HG03354 (cell line): ENCODE data around the gene RLN1.
"Not testable (repeated sequence)": the region's sequence is repeated elsewhere in the genome, so short reads cannot be mapped to it uniquely, and the experiment has no call there.

Experiments
- ATAC-seq: cut with Tn5 transposase; IDR thresholded peaks from one replicate; pipeline ENCODE4 v1.9.1; 2021; ENCODE audit warnings: mild to moderate bottlenecking; ENCODE audit not compliant: unreplicated experiment, poor library complexity, severe bottlenecking

The RLN1 gene

GRCh38 chr9:5338992-5339981 lies at the start of gene RLN1:
TSS of gene RLN1 (minus strand) at chr9:5339876. CDS start at chr9:5339746, 130 bp downstream.
- peak; percentile 99 for ATAC-seq

- ATAC-seq, result peak; percentile 78
Measured at GRCh38 chr9:5389109-5389732, 49.5 kb upstream of the RLN1 start.

- ATAC-seq, result no peak
Measured at GRCh38 chr9:5388026-5388819, 48.5 kb upstream of the RLN1 start.

- no peak for ATAC-seq
Measured at GRCh38 chr9:5384436-5384835, 44.8 kb upstream of the RLN1 start.

GRCh38 chr9:5382479-5382878 lies 42.8 kb upstream of the RLN1 start:
- ATAC-seq, result no peak

- ATAC-seq, result no peak
Measured at GRCh38 chr9:5375790-5376477, 36.3 kb upstream of the RLN1 start.

GRCh38 chr9:5375091-5375490 lies 35.4 kb upstream of the RLN1 start:
- no peak for ATAC-seq

- ATAC-seq, result peak; percentile 95
Measured at GRCh38 chr9:5364294-5365024, 24.8 kb upstream of the RLN1 start.

- no peak for ATAC-seq
Measured at GRCh38 chr9:5361326-5362010, 21.8 kb upstream of the RLN1 start.

GRCh38 chr9:5360341-5360740 lies 20.7 kb upstream of the RLN1 start:
- ATAC-seq, result no peak

GRCh38 chr9:5357431-5358105 lies 17.9 kb upstream of the RLN1 start:
- ATAC-seq, result no peak

- no peak for ATAC-seq
Measured at GRCh38 chr9:5355817-5356216, 16.1 kb upstream of the RLN1 start.

GRCh38 chr9:5355226-5355625 lies 15.6 kb upstream of the RLN1 start:
- ATAC-seq, result no peak

GRCh38 chr9:5354184-5354583 lies 14.5 kb upstream of the RLN1 start:
- ATAC-seq, result no peak

GRCh38 chr9:5352637-5353248 lies 13.1 kb upstream of the RLN1 start:
- ATAC-seq, result no peak

- ATAC-seq, result no peak
Measured at GRCh38 chr9:5336688-5337087, 3.0 kb downstream of the RLN1 start.

GRCh38 chr9:5331276-5331675 lies 8.4 kb downstream of the RLN1 start:
- not testable (repeated sequence) for ATAC-seq
